HFFc6 (cell line): ENCODE results near the gene TMEM252. TPM values are rescaled to one million over a fixed set of nuclear protein-coding genes. Genes with fewer than 3 reads are reported as not detected.

Experiments
- DNase-seq: peaks from one replicate; pipeline ENCODE4 v3.0.0-alpha.2; 2018
- H3K27ac Mint-ChIP-seq: 2 replicates; pipeline ENCODE4 v1.8.0; 2020; ENCODE audit warnings: mild to moderate bottlenecking, mixed read lengths
- H3K27me3 Mint-ChIP-seq: 2 replicates; pipeline ENCODE4 v1.8.0; 2021; ENCODE audit warnings: mild to moderate bottlenecking, moderate library complexity, mixed read lengths; ENCODE audit not compliant: insufficient read depth
- H3K36me3 Mint-ChIP-seq: 2 replicates; pipeline ENCODE4 v1.8.0; 2021; ENCODE audit warnings: low read depth, mixed read lengths
- H3K4me1 Mint-ChIP-seq: 2 replicates; pipeline ENCODE4 v1.8.0; 2020; ENCODE audit warnings: low read depth, mixed read lengths
- H3K4me3 Mint-ChIP-seq: 2 replicates; pipeline ENCODE4 v1.8.0; 2020; ENCODE audit warnings: mild to moderate bottlenecking, moderate library complexity, mixed read lengths
- H3K9me3 Mint-ChIP-seq: 2 replicates; pipeline ENCODE4 v1.8.0; 2020; ENCODE audit warnings: mild to moderate bottlenecking, mixed read lengths
- CTCF ChIP-seq: fragments of 200-600 bp; sonication (generic); IDR thresholded peaks from 2 replicates; pipeline ENCODE4 v1.5.0; 2021; ENCODE audit warnings: antibody characterized with exemption, mild to moderate bottlenecking
- total RNA-seq, 6 experiments: library from RNA; stranded (reverse); fragmentation: NEBNext Ultra II Directional; extraction: Animal tissue kit (Norgen Biotek cat#: 25700); gene quantifications; 2 replicates in 1 of 6; 3 replicates in 5 of 6; pipeline ENCODE4 v1.2.3, GENCODE V29; 2021

TMEM252 gene
- total RNA-seq, 6 experiments from 2014 or later, result not detected

- Mint-ChIP-seq H3K4me1 (no peaks in the 10 kb centered on the region), H3K4me3 (no peak overlapping the region), H3K9me3 (no peaks in the 10 kb centered on the region; the same call in none of the 2 replicates), H3K27me3 (peaks cover 4% of the 10 kb centered on the region; the same call in 1 of the 2 replicates), H3K27ac (no peak overlapping the region), H3K36me3 (no peaks in the 10 kb centered on the region)
- DNase-seq, result peak; percentile 28
- TF ChIP-seq CTCF, result peak; percentile 81
These were observed 33.4 kb downstream of the TMEM252 start for GRCh38 chr9:68507130-68507805.

GRCh38 chr9:68506551-68506950 is 34.1 kb downstream of the TMEM252 start:
- peaks cover 4% of the 10 kb centered on the region; the same call in 1 of the 2 replicates for H3K27me3 Mint-ChIP-seq
- H3K4me1 Mint-ChIP-seq, result peaks cover 2% of the 10 kb centered on the region; the same call in 1 of the 2 replicates
- TF ChIP-seq CTCF, result no peak
- no peak overlapping the region for H3K27ac Mint-ChIP-seq
- H3K4me3 Mint-ChIP-seq, result no peak overlapping the region
- H3K36me3 Mint-ChIP-seq, result no peaks in the 10 kb centered on the region
- DNase-seq, result no peak
- H3K9me3 Mint-ChIP-seq, result no peaks in the 10 kb centered on the region; the same call in none of the 2 replicates

GRCh38 chr9:68505681-68506409 is 34.8 kb downstream of the TMEM252 start:
- Mint-ChIP-seq H3K4me3 (no peak overlapping the region), H3K27ac (no peak overlapping the region), H3K9me3 (no peaks in the 10 kb centered on the region; the same call in none of the 2 replicates), H3K36me3 (no peaks in the 10 kb centered on the region), H3K27me3 (peaks cover 4% of the 10 kb centered on the region; the same call in 1 of the 2 replicates), H3K4me1 (peaks cover 9% of the 10 kb centered on the region; the same call in 1 of the 2 replicates)
- DNase-seq, result no peak
- TF ChIP-seq CTCF, result no peak

- Mint-ChIP-seq H3K27ac (no peak overlapping the region), H3K27me3 (peaks cover 3% of the 10 kb centered on the region; the same call in 1 of the 2 replicates), H3K36me3 (no peaks in the 10 kb centered on the region), H3K4me3 (no peak overlapping the region), H3K9me3 (peaks cover 7% of the 10 kb centered on the region), H3K4me1 (peaks cover 18% of the 10 kb centered on the region; the same call in 1 of the 2 replicates)
- no peak for DNase-seq
- TF ChIP-seq CTCF, result no peak
These were observed 38.4 kb downstream of the TMEM252 start for GRCh38 chr9:68502279-68502678.

- H3K27ac Mint-ChIP-seq, result peak overlapping the region; percentile 81
- DNase-seq, result peak; percentile 52
- H3K9me3 Mint-ChIP-seq, result peaks cover 7% of the 10 kb centered on the region
- peaks cover 3% of the 10 kb centered on the region; the same call in 1 of the 2 replicates for H3K27me3 Mint-ChIP-seq
- H3K36me3 Mint-ChIP-seq, result no peaks in the 10 kb centered on the region
- no peak for TF ChIP-seq CTCF
- peak overlapping the region; percentile 44; the same call in 1 of the 2 replicates for H3K4me3 Mint-ChIP-seq
- peaks cover 18% of the 10 kb centered on the region; the same call in 1 of the 2 replicates for H3K4me1 Mint-ChIP-seq
These were observed 40.0 kb downstream of the TMEM252 start for GRCh38 chr9:68500457-68501381.
